ENCODE data around the gene TBRG4. TPM values are rescaled to one million over a fixed set of nuclear protein-coding genes. Genes with fewer than 3 reads are reported as not detected.

TBRG4 gene
- total and polyA plus RNA-seq, 2 experiments from 2014 or later = 44.5 to 54.6 TPM

DNA sequence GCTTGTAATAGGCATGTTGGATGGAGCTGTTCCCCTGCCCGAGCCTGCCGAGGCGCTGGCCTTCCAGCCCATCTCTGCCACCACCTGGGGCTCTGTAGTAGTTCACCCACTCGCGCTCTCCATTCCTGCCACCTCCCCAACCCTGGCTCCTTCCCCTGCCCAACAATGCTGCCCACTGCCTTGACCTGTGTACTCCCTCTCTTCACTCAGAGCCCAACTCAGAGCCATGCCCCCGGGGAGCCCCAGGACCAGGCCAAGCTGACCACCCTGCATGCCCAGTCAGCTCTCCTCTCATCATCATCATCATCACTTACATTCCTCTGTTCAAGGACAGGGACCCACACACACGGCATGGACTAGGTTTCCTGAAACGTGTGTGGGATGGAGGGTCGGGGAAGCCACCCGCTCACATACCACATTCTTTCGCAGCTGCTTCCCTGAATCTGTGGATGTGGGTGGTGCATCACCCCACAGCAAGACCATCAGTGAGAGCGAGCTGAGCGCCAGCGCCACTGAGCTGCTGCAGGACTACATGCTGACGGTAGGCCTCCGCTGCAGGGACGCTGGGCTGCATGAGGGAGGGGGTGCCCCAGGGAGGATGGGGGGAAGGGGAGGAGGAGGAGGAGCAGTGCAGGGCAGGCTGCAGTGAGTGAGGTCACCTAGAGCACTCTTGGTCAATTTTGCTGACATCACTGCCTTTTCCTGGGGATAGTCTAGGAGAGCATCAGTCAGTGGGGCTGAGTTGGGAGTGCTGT lies 38.3 kb downstream of the TBRG4 start:
- Histone ChIP-seq H3K4me3 (no peak overlapping the region), H2AFZ (no peak overlapping the region), H3K27ac (no peak overlapping the region), H3K27me3 (no peaks in the 10 kb centered on the region), H3K4me1 (ENCODE audit: insufficient read depth) (no peaks in the 10 kb centered on the region), H3K4me2 (no peak overlapping the region), H3K36me3 (replicated peaks; ENCODE audit: insufficient read depth, low read depth) (no peaks in the 10 kb centered on the region), H4K20me1 (ENCODE audit: insufficient read depth, poor library complexity, severe bottlenecking) (no peaks in the 10 kb centered on the region), H3K9me2 (replicated peaks; ENCODE audit: insufficient read depth) (no peaks in the 10 kb centered on the region), H3K9me3 (ENCODE audit: low read depth) (no peaks in the 10 kb centered on the region), H3K79me2 (no peaks in the 10 kb centered on the region)
- WGBS (ENCODE audit: low lambda C conversion rate, missing lambda C conversion rate) = 92% methylated on average over 16 of the region's 17 CpGs
- TF ChIP-seq, protein P1, sequence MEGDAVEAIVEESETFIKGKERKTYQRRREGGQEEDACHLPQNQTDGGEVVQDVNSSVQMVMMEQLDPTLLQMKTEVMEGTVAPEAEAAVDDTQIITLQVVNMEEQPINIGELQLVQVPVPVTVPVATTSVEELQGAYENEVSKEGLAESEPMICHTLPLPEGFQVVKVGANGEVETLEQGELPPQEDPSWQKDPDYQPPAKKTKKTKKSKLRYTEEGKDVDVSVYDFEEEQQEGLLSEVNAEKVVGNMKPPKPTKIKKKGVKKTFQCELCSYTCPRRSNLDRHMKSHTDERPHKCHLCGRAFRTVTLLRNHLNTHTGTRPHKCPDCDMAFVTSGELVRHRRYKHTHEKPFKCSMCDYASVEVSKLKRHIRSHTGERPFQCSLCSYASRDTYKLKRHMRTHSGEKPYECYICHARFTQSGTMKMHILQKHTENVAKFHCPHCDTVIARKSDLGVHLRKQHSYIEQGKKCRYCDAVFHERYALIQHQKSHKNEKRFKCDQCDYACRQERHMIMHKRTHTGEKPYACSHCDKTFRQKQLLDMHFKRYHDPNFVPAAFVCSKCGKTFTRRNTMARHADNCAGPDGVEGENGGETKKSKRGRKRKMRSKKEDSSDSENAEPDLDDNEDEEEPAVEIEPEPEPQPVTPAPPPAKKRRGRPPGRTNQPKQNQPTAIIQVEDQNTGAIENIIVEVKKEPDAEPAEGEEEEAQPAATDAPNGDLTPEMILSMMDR (IDR thresholded peaks at IDR 0.05; ENCODE audit: poor library complexity) = no peak
- TF ChIP-seq EZH2phosphoT487 (IDR thresholded peaks at IDR 0.05; ENCODE audit: low read depth, severe bottlenecking, unreplicated experiment) (no peak), EZH2 (IDR thresholded peaks at IDR 0.05; ENCODE audit: borderline replicate concordance) (no peak)
- no peak for DNase-seq (ENCODE audit: low spot score)

DNA sequence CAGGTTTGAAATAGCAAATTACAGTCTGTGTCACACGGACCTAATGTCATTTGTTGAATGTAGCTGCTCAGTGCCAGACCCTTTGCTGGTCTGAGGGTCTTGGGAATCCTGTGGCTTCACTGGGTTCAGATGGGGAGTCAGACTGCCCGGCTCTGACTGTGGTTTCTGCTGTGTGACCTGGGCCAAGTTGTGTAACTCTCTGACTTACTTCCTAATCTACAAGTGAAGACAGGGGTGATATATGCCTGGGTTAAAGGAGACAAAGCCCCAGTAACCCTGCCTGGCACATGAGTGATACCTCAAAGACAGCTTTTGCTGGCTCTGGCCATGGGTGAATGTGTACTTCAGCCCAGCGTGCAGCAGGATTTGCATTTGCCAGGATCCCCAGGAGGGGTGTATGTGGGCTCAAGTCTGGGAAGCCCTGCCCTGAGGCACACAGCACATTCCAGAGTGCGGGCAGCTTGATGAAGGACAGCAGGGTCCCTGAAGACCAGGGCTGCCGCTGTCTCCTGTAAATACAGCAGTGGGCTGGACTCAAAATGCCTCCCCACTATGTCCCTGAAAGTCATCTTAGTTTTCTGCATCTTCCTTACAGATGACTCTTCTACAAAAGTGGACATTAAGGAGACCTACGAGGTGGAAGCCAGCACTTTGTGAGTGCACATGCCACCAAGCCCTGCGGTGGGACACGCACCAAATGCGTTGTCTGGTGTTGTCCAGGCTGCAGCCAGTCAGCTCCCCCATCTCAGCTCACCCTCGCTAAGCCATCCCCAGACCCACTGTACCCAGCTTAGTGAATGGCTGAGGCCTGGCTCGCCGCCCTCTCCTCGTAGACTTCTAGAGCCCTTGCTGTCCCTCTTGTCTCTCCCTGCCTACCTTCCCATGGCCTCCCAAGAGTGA lies 39.1 kb downstream of the TBRG4 start:
- Histone ChIP-seq H3K9me2 (replicated peaks; ENCODE audit: insufficient read depth) (no peaks in the 10 kb centered on the region), H3K4me3 (no peak overlapping the region), H3K9me3 (ENCODE audit: low read depth) (no peaks in the 10 kb centered on the region), H3K4me2 (no peak overlapping the region), H3K4me1 (ENCODE audit: insufficient read depth) (no peaks in the 10 kb centered on the region), H3K27ac (no peak overlapping the region), H3K27me3 (no peaks in the 10 kb centered on the region), H2AFZ (no peak overlapping the region), H4K20me1 (ENCODE audit: insufficient read depth, poor library complexity, severe bottlenecking) (no peaks in the 10 kb centered on the region), H3K36me3 (replicated peaks; ENCODE audit: insufficient read depth, low read depth) (no peaks in the 10 kb centered on the region), H3K79me2 (no peaks in the 10 kb centered on the region)
- WGBS (ENCODE audit: low lambda C conversion rate, missing lambda C conversion rate) = 89% methylated on average over 13 of the region's 13 CpGs
- TF ChIP-seq EZH2 (IDR thresholded peaks at IDR 0.05; ENCODE audit: borderline replicate concordance) (no peak), EZH2phosphoT487 (IDR thresholded peaks at IDR 0.05; ENCODE audit: low read depth, severe bottlenecking, unreplicated experiment) (no peak)
- TF ChIP-seq, protein P1 (IDR thresholded peaks at IDR 0.05; ENCODE audit: poor library complexity) = no peak
- DNase-seq (ENCODE audit: low spot score) = no peak

DNA sequence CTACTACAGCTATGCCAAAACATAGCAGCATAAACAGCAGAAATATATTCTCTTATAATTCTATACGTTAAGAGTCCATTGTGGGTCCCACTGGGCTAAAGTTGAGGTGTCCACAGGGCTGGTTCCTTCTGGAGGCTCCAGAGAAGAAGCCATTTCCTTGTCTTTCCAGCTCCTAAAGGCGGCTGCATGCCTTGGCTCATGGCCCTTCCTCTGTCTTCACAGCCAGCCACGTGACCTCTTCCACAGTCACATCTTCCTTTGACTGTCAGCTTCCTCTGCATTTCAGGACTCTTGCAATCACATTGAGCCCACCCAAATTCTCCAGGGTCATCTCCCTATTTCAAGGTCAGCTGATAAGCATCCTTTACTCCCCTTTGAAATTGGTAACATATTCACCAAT lies 40.0 kb downstream of the TBRG4 start:
- no peaks in the 10 kb centered on the region for H3K36me3 ChIP-seq (replicated peaks; ENCODE audit: insufficient read depth, low read depth)
- H3K79me2 ChIP-seq = no peaks in the 10 kb centered on the region
- H2AFZ ChIP-seq = no peak overlapping the region
- no peaks in the 10 kb centered on the region for H3K27me3 ChIP-seq
- no peaks in the 10 kb centered on the region for H4K20me1 ChIP-seq (ENCODE audit: insufficient read depth, poor library complexity, severe bottlenecking)
- no peak overlapping the region for H3K4me2 ChIP-seq
- TF ChIP-seq, protein P1 (IDR thresholded peaks at IDR 0.05; ENCODE audit: poor library complexity) = no peak
- TF ChIP-seq EZH2 (IDR thresholded peaks at IDR 0.05; ENCODE audit: borderline replicate concordance) = no peak
- TF ChIP-seq EZH2phosphoT487 (IDR thresholded peaks at IDR 0.05; ENCODE audit: low read depth, severe bottlenecking, unreplicated experiment) = no peak
- H3K4me1 ChIP-seq (ENCODE audit: insufficient read depth) = no peaks in the 10 kb centered on the region
- DNase-seq (ENCODE audit: low spot score) = no peak
- H3K27ac ChIP-seq = no peak overlapping the region
- WGBS (ENCODE audit: low lambda C conversion rate, missing lambda C conversion rate) = 79% methylated on average over 3 of the region's 3 CpGs
- no peaks in the 10 kb centered on the region for H3K9me3 ChIP-seq (ENCODE audit: low read depth)
- H3K9me2 ChIP-seq (replicated peaks; ENCODE audit: insufficient read depth) = no peaks in the 10 kb centered on the region
- no peak overlapping the region for H3K4me3 ChIP-seq

All from hepatocyte (in vitro differentiated cells).